Measurements from ENCODE around the gene PAGE4. TPM values are rescaled to one million over a fixed set of nuclear protein-coding genes. Genes with fewer than 3 reads are reported as not detected.

PAGE4 gene, protein sequence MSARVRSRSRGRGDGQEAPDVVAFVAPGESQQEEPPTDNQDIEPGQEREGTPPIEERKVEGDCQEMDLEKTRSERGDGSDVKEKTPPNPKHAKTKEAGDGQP
- total RNA-seq: not detected

DNA sequence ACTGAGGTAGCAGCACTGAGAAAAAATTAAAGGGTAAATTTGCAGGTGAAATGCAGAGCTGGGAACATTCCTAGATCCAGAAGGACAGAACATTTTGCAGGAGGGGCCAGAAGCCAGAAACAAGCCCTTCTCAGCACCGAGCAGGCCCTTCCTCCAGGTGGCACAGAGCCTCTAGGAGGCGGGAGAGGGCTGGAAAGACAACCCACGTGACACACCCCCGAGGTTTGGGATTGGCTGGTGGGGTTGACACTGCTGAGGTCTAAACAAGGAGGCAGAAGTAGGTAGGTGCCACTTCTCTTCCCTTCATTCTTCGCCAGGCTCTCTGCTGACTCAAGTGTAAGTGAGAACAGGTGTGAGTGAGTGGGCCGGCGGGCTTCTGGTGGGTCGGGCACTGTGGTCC lies at the start of gene PAGE4:
TSS of gene PAGE4 (plus strand) at position 288 of the 400 bp plus-strand sequence. CDS start 1,126 bp downstream, outside the sequence.

DNA sequence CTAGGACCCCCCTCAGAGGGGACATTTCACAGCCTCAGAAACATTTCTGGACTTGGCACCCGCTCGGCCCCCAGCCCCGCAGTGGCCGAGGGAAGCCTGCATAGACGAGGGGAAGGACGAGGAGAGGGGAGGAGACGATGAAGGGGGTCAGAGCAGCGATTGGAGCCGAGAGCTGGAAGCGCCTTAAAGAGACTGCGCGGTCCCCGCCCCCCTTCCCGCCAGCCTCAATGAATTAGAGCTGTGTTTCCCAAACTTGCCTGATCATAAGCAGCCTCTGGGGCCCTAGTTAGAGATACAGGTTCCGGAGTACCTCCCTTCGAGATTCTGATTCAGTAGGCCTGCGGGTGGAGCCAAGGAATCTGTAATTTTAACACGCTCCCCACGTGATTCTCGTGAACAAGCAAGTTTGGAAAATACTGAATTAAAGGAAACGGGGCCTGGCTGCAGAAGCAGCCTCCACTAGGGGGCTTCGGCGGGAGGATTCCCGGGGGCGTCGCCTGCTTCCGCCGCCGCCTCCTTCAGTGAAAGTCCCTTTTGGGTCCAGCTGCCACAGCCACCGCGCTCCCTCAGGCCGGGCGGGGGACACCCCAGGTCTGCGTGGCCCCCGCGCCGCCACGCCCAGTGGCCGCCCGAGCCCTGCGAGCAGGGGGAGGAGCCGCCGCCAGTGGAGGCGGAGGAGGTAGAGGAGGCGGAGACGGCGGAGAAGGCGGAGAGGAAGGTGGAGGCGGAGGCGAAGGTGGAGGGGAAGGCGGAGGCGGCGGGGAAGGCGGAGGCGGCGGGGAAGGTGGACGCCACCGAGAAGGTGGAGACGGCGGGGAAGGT lies 49.9 kb downstream of the PAGE4 start, which contains the start of gene USP27X:
TSS of gene USP27X (plus strand) at position 651 of the 822 bp plus-strand sequence. CDS start 824 bp downstream, outside the sequence.

Other genes with a start within 250 kb of the PAGE4 start
- gene GAGE12H, start 249.4 kb upstream of the PAGE4 start, total RNA-seq: not detected
- not detected for gene GAGE2A, start 239.8 kb upstream of the PAGE4 start, total RNA-seq
- gene GAGE1, start 230.3 kb upstream of the PAGE4 start, total RNA-seq: not detected
- gene PAGE1, start 133.3 kb upstream of the PAGE4 start, total RNA-seq: not detected
- 6.7 TPM for gene USP27X, start 50.2 kb downstream of the PAGE4 start, total RNA-seq
- gene CLCN5, start 93.3 kb downstream of the PAGE4 start, total RNA-seq: 121 TPM